Activated naive CD4-positive, alpha-beta T cell treated with anti-CD3 and anti-CD28 coated beads, Interleukin-2, amount 10 ng/mL, durations not matched to agents 7 days and 5 days (primary cell): ENCODE data around the gene ARFIP1.
A peak's percentile ranks its signal among the peaks of the same experiment; 100 is the strongest.
"Not testable (repeated sequence)": the region's sequence is repeated elsewhere in the genome, so short reads cannot be mapped to it uniquely, and the experiment has no call there.

Source experiments
- CTCF ChIA-PET: fragments of 350-600 bp; sonication (Branson Sonifier 250); formaldehyde crosslinking; loops from one replicate; lab custom pipeline; 2021; ENCODE audit warnings: antibody characterized with exemption; lab: Charles Lee
- DNase-seq: peaks from one replicate; pipeline ENCODE4 v3.0.0-alpha.2; 2020
- H3K27ac Mint-ChIP-seq: one replicate; pipeline ENCODE4 v1.8.0; 2021; ENCODE audit warnings: mild to moderate bottlenecking, moderate library complexity, mixed read lengths
- H3K27me3 Mint-ChIP-seq: one replicate; pipeline ENCODE4 v1.8.0; 2021; ENCODE audit warnings: mild to moderate bottlenecking, mixed read lengths
- H3K36me3 Mint-ChIP-seq: one replicate; pipeline ENCODE4 v1.8.0; 2021; ENCODE audit warnings: mixed read lengths
- H3K4me1 Mint-ChIP-seq: one replicate; pipeline ENCODE4 v1.8.0; 2021; ENCODE audit warnings: mixed read lengths
- H3K4me3 Mint-ChIP-seq: one replicate; pipeline ENCODE4 v1.8.0; 2021; ENCODE audit warnings: mild to moderate bottlenecking, moderate library complexity, mixed read lengths
- H3K9me3 Mint-ChIP-seq: one replicate; pipeline ENCODE4 v1.8.0; 2021; ENCODE audit warnings: mixed read lengths

ARFIP1 gene, protein sequence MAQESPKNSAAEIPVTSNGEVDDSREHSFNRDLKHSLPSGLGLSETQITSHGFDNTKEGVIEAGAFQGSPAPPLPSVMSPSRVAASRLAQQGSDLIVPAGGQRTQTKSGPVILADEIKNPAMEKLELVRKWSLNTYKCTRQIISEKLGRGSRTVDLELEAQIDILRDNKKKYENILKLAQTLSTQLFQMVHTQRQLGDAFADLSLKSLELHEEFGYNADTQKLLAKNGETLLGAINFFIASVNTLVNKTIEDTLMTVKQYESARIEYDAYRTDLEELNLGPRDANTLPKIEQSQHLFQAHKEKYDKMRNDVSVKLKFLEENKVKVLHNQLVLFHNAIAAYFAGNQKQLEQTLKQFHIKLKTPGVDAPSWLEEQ

DNA sequence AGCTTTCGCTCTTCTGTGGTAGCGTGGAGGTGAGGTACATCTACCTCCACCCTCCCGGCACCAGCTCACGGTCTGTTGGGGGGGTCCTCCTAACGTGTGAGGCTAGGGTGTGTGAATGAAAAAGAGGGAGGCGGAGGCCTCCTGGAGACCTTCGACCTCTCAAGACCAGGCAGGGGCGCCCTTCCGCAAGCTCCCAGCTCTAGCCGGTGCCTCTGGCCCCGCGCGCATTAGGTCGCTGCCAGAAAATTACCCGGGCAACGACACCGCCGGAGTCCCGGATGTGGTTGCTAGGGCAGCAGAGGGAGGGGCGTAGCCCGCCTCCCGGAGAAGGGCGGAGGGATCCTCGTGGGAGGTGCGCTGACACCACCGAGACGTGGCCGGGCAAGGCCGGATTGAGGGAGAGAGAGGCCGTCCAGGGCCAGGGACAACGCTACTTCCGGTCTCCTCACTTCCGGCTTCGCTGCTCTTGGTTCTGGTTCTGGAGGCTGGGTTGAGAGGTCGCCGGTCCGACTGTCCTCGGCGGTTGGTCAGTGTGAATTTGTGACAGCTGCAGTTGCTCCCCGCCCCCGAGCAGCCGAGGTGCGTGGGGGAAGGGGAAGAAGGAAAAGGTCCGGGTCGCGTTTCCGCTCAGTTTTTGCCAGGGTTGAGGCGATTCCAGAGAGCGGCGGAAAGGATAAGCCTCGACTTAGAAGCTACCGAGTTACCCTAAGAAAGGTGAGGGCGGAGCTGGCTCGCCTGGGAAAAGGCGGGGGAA, at the start of gene ARFIP1, which contains the start of gene TIGD4:
TSS of gene ARFIP1 (plus strand) at position 442 of the 754 bp plus-strand sequence. CDS start 49,680 bp downstream, outside the sequence.
TSS of gene TIGD4 (minus strand) at position 218 of the 754 bp plus-strand sequence. CDS start 8,726 bp downstream, outside the sequence.
- peaks cover 6% of the 10 kb centered on the region for H3K36me3 Mint-ChIP-seq
- CTCF ChIA-PET = interaction anchor here (0.8 to 2.7 kb wide), 9 partner anchors 10 to 532 kb away, joined by 3 to 13 read pairs (median 5); no protein-coding TSS in a partner anchor

DNA sequence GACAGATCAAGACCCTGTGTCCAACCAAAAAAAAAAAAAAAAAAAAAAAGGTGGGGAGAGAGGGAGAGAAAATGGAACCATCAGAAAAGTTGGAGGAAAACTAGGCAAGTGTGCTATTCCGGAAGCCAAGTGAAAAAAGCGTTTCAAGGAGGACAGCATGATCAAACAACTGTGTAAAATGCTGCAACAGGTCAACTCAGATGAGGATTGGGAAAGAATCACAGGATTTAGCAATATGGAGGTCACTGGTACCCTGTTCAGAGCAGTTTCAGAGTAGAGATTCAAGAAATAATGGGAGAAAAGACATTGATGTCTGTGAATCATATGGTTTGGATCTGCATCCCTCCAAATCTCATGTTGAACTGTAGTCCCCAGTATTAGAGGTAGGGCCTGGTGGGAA, 47.8 kb upstream of the ARFIP1 start:
- Mint-ChIP-seq H3K4me1 (no peaks in the 10 kb centered on the region), H3K9me3 (no peaks in the 10 kb centered on the region), H3K27ac (no peak overlapping the region), H3K27me3 (peaks cover 9% of the 10 kb centered on the region), H3K4me3 (no peak overlapping the region), H3K36me3 (no peaks in the 10 kb centered on the region)
- CTCF ChIA-PET = interaction anchor here (1.1 to 3.7 kb wide), 2 partner anchors 230 to 277 kb away, joined by 3 to 14 read pairs; no protein-coding TSS in a partner anchor
- DNase-seq = no peak

More for the DNA sequence above, at the start of gene ARFIP1, which contains the start of gene TIGD4:
- no peaks in the 10 kb centered on the region for H3K9me3 Mint-ChIP-seq
- H3K4me3 Mint-ChIP-seq = peak within 1 kb of the TSS; percentile 99
- H3K4me1 Mint-ChIP-seq = peaks cover 47% of the 10 kb centered on the region
- DNase-seq = peak; percentile 97
- peak within 1 kb of the TSS; percentile 94 for H3K27ac Mint-ChIP-seq
- H3K27me3 Mint-ChIP-seq = peaks cover 28% of the 10 kb centered on the region

DNA sequence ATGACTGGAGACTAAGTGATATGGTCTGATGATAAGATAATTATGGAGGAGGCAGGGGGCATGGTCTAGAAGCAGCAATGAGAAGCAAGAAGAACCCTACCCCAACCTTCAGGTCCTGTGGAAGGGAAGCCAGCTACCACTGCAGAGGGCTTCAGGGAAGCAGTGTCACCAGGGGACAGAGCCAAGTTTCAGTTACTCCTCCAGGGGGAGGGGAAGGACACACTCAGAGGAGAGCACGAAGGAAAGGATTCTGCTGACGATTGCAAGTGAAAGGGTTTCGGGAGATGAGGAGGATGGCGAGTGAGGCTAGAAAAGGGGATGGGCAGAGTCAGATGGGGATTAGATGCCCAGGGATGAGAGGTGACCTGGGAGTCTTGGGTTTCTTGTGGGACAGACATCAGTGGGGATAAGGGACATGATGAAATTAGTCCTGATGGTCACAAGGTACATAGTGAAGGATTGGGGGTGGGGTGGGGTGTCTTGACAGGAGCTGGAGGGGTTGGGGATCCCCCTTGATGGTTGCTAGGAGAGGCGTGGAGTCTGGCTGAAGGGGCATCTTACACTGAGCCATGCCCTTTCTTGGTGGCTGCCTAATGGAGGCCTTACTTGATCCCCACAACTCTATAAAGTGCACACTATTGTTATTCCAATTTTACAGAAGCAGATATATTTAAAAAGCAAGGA, 45.6 kb upstream of the ARFIP1 start:
- Mint-ChIP-seq H3K27me3 (peaks cover 7% of the 10 kb centered on the region), H3K27ac (no peak overlapping the region), H3K4me3 (no peak overlapping the region), H3K4me1 (no peaks in the 10 kb centered on the region), H3K36me3 (no peaks in the 10 kb centered on the region), H3K9me3 (no peaks in the 10 kb centered on the region)
- DNase-seq = no peak
- CTCF ChIA-PET = interaction anchor here (0.7 to 2.8 kb wide), 11 partner anchors 50 to 326 kb away, joined by 3 to 23 read pairs (median 3); no protein-coding TSS in a partner anchor

DNA sequence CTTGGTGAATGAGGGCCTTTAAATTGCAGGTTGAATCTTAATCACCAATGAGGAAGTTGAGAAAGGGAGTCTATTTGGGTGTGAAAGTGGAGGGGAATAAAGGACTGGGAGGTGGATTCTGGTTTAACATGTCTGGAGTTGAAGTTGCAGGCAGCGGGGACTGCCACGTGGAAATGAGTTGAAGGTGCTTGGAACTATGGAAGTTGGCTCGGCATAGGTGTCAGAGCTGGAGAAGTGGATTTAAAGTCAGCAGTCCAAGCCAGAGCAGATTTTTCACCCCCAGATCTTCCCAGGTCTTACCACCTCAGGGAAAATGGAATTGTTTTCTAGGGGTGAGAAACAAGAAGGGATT, 45.1 kb upstream of the ARFIP1 start:
- no peaks in the 10 kb centered on the region for H3K36me3 Mint-ChIP-seq
- no peak for DNase-seq
- no peak overlapping the region for H3K4me3 Mint-ChIP-seq
- no peak overlapping the region for H3K27ac Mint-ChIP-seq
- no peaks in the 10 kb centered on the region for H3K9me3 Mint-ChIP-seq
- CTCF ChIA-PET = interaction anchor here (1.0 to 2.8 kb wide), 9 partner anchors 51 to 326 kb away, joined by 3 to 23 read pairs (median 6); no protein-coding TSS in a partner anchor
- no peaks in the 10 kb centered on the region for H3K4me1 Mint-ChIP-seq
- peaks cover 7% of the 10 kb centered on the region for H3K27me3 Mint-ChIP-seq

DNA sequence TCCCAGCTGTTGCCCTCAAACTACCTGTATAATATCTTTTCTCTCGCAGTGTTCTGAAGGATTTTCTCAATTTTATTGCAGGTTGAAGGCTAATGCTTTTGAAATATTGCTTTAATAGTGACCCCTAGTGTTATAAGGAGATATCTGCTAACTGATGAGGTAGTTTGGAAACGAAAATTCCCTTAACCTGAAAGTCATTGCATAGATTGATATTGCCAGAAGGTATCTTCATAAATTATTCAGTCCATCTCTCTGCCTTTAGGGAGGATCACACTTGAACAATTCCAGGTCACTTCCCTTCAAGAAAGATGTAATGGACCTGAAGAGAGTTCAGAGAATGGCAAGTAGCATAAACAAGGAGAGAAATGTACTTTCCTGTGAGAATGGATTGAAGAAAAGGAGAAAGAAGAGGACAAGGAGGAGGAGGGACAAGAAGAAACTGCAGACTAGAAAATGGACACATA, 44.3 kb upstream of the ARFIP1 start:
- no peaks in the 10 kb centered on the region for H3K9me3 Mint-ChIP-seq

DNA sequence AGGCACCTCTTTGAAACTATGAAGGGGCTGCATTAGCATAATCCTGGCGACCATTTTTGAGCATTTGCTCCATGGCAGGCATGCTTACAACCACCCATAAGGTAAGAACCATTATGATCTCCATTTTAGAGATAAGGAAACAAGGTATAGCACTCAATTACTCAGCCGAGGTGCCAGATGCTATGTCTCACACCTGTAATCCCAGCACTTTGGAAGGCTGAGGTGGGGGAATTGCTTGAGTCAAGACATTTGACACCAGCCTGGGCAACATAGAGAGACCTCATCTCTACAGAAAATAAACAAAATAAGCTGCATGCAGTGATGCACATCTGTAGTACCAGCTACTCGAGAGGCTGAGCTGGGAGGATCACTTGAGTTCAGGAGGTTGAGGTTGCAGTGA, 43.8 kb upstream of the ARFIP1 start:
- CTCF ChIA-PET = interaction anchor here (0.7 to 2.8 kb wide), 13 partner anchors 9 to 383 kb away, joined by 3 to 23 read pairs (median 3); no protein-coding TSS in a partner anchor
- peaks cover 7% of the 10 kb centered on the region for H3K27me3 Mint-ChIP-seq
- no peak for DNase-seq
- no peaks in the 10 kb centered on the region for H3K36me3 Mint-ChIP-seq
- H3K9me3 Mint-ChIP-seq = no peaks in the 10 kb centered on the region
- no peak overlapping the region for H3K27ac Mint-ChIP-seq
- no peaks in the 10 kb centered on the region for H3K4me1 Mint-ChIP-seq
- no peak overlapping the region for H3K4me3 Mint-ChIP-seq

More for the DNA sequence above, 44.3 kb upstream of the ARFIP1 start:
- CTCF ChIA-PET = interaction anchor here (0.9 to 2.8 kb wide), 16 partner anchors 8 to 327 kb away, joined by 3 to 23 read pairs (median 3); no protein-coding TSS in a partner anchor
- Mint-ChIP-seq H3K27ac (no peak overlapping the region), H3K4me1 (no peaks in the 10 kb centered on the region), H3K4me3 (no peak overlapping the region), H3K27me3 (peaks cover 7% of the 10 kb centered on the region), H3K36me3 (no peaks in the 10 kb centered on the region)
- no peak for DNase-seq

DNA sequence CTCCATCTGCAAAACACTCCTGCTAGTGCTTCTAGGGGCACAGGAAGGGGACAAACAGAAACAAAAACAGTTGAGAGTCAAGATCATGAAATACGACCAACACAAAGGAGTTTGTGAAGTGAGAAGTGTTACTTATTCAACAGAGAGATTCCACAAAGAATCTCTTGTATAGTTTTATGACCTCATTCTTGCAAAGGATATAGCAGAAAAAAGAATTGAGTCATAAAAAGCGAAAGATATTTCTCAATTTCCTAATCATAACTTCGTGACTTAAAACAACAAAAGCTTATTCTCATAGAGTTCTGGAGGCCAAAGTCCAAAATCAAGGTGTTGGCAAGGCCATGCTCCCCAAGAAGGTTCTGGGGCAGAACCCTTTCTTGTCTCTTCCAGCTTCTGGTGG, 40.9 kb upstream of the ARFIP1 start:
- CTCF ChIA-PET = interaction anchor here (0.7 kb wide), 1 partner anchor 30 kb away, joined by 3 read pairs; no protein-coding TSS in a partner anchor

DNA sequence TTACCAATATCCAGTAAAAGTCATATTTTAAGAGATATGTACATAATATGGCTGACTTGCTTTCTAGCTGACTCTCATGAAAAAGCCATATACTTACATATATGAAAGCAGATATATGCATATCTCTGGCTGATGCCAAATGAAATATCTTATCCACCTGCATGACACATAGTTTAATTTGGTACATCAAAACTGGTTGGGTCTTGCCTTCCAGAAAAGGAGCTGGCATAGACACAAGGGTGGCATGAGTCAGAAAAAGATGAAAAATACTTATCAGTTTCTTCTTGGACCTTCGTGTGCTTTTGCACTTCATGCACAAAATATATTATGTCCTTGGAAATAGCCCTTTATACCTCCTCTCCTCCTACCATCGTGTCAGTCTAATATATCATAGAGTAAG, 32.3 kb upstream of the ARFIP1 start:
- DNase-seq = no peak
- H3K27ac Mint-ChIP-seq = no peak overlapping the region
- H3K4me1 Mint-ChIP-seq = no peaks in the 10 kb centered on the region
- H3K9me3 Mint-ChIP-seq = peaks cover 2% of the 10 kb centered on the region
- H3K4me3 Mint-ChIP-seq = no peak overlapping the region
- H3K27me3 Mint-ChIP-seq = peaks cover 12% of the 10 kb centered on the region
- no peaks in the 10 kb centered on the region for H3K36me3 Mint-ChIP-seq
- CTCF ChIA-PET = no interaction called here

More for the DNA sequence above, 40.9 kb upstream of the ARFIP1 start:
- Mint-ChIP-seq H3K4me1 (no peaks in the 10 kb centered on the region), H3K36me3 (no peaks in the 10 kb centered on the region), H3K27ac (no peak overlapping the region), H3K9me3 (no peaks in the 10 kb centered on the region), H3K27me3 (peaks cover 7% of the 10 kb centered on the region), H3K4me3 (no peak overlapping the region)
- no peak for DNase-seq

DNA sequence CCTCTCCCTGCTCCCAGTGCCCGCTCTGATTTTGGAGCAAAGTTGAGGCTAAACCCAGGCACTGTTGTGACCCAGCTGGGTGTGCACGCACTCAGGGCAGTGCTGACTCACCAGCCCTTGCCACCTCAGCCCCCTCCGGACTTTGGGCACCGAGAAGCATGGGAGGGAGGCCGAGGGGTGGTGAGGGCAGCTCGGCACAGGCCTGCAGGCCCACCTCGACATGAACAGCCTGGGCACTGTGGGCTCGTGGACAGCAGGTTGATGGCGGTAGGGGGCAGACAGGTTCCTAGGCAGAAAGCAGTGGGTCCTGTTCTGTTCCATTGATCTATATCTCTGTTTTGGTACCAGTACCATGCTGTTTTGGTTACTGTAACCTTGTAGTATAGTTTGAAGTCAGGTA, 31.1 kb upstream of the ARFIP1 start:
- Mint-ChIP-seq H3K27me3 (peaks cover 12% of the 10 kb centered on the region), H3K36me3 (no peaks in the 10 kb centered on the region), H3K4me3 (no peak overlapping the region), H3K4me1 (no peaks in the 10 kb centered on the region), H3K9me3 (peaks cover 2% of the 10 kb centered on the region), H3K27ac (no peak overlapping the region)
- CTCF ChIA-PET = no interaction called here
- no peak for DNase-seq

DNA sequence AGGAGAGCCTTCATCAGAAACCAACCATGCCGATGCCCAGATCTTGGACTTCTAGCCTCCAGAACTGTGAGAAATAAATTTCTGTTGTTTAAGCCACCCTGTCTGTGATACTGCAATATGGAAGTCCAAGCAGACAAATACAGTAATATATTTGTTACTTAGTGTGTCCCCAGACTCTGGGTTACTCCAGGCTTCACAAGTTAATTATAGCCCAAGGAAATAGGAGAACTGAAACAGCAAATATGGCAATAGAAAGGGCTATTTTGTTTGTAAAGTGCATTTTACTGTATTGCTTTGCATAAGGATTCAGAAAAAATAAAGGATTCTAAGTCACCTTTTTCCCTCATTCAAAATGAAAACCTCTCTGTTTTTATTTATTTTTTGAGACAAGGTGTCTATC, 16.0 kb upstream of the ARFIP1 start:
- DNase-seq = no peak
- Mint-ChIP-seq H3K36me3 (no peaks in the 10 kb centered on the region), H3K27ac (no peak overlapping the region), H3K27me3 (peaks cover 16% of the 10 kb centered on the region), H3K4me1 (no peaks in the 10 kb centered on the region), H3K9me3 (no peaks in the 10 kb centered on the region), H3K4me3 (no peak overlapping the region)
- CTCF ChIA-PET = no interaction called here

DNA sequence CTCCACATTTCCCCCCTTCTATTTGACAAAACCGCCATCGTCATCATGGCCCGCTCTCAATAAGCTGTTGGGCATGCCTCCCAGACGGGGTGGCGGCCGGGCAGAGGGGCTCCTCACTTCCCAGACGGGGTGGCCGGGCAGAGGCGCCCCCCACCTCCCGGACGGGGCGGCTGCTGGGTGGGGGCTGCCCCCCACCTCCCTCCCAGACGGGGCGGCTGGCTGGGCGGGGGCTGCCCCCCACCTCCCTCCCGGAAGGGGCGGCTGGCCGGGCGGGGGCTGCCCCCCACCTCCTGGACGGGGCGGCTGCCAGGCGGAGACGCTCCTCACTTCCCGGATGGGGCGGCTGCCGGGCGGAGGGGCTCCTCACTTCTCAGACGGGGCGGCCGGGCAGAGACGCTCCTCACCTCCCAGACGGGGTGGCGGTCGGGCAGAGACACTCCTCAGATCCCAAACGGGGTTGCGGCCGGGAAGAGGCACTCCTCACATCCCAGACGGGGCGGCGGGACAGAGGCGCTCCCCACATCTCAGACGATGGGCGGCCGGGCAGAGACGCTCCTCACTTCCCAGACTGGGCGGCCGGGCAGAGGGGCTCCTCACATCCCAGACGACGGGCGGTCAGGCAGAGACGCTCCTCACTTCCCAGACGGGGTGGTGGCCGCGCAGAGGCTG, 14.6 kb upstream of the ARFIP1 start:
- H3K27ac Mint-ChIP-seq, H3K4me3 Mint-ChIP-seq, H3K4me1 Mint-ChIP-seq, CTCF ChIA-PET, DNase-seq, H3K9me3 Mint-ChIP-seq, H3K36me3 Mint-ChIP-seq: not testable (repeated sequence)
- H3K27me3 Mint-ChIP-seq = peaks cover 12% of the 10 kb centered on the region

DNA sequence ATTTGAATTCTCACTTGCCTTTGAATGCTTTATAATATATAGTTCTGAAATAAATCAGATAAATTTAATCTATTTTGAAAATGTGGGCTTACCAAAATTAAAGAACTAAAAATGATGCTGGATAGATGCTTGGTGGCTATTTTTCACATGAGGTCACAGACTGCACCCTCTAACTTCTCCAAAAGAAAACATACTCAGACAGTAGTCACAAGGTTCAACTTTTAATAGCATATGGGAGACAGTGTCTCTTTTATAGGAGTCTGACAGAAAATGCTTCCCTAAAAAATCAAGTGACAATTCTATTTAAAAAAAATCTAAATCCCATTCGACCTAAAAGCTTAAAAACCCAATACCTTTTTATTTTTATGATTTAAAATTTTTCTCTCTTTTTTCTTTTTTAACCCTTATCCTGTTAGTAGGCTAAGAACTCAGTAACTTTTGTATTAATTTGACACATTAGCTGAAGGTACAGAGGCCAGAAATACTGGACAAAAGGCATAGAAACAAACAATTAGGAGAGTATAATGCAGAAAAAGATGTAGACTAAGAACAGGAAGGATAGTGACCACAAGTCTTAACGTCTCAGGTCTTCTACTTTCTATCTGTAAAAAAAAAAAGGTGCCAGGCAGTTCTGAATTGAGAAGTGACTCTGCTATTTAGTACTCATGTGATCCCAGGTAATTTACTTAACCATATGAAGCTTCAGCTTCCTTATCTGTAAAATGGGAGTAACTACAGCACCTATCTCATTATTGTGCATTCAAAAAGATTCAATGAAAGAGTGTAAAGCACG, 7.8 kb upstream of the ARFIP1 start:
- CTCF ChIA-PET = interaction anchor here (0.6 kb wide), 1 partner anchor 36 kb away, joined by 3 read pairs; no protein-coding TSS in a partner anchor
- H3K36me3 Mint-ChIP-seq = no peaks in the 10 kb centered on the region
- H3K9me3 Mint-ChIP-seq = no peaks in the 10 kb centered on the region

More for the DNA sequence above, 7.8 kb upstream of the ARFIP1 start:
- no peak overlapping the region for H3K27ac Mint-ChIP-seq
- DNase-seq = no peak
- peaks cover 16% of the 10 kb centered on the region for H3K27me3 Mint-ChIP-seq
- peaks cover 8% of the 10 kb centered on the region for H3K4me1 Mint-ChIP-seq
- no peak overlapping the region for H3K4me3 Mint-ChIP-seq
